Measurements from ENCODE around the gene CD244. TPM values are rescaled to one million over a fixed set of nuclear protein-coding genes. Genes with fewer than 3 reads are reported as not detected.
"Not testable (repeated sequence)": the region's sequence is repeated elsewhere in the genome, so short reads cannot be mapped to it uniquely, and the experiment has no call there.

Gene CD244
- total and polyA plus RNA-seq, 2 experiments from 2014 or later, result 0.47 to 1.2 TPM

- 53% methylated on average over 3 of the region's 3 CpGs for WGBS (ENCODE audit: low lambda C conversion rate, missing lambda C conversion rate)
- H3K36me3 ChIP-seq (replicated peaks; ENCODE audit: insufficient read depth, low read depth), result no peaks in the 10 kb centered on the region
- no peak overlapping the region for H3K4me3 ChIP-seq
Observed at GRCh38 chr1:160874935-160875334, 12.2 kb upstream of the CD244 start.

GRCh38 chr1:160868141-160868540, 5.5 kb upstream of the CD244 start:
- 71% methylated on average over 3 of the region's 3 CpGs for WGBS (ENCODE audit: low lambda C conversion rate, missing lambda C conversion rate)
- no peak overlapping the region for H3K27ac ChIP-seq
- H3K4me3 ChIP-seq, result no peak overlapping the region
- TF ChIP-seq CTCF (IDR thresholded peaks at IDR 0.05; ENCODE audit: poor library complexity) (no peak), EZH2phosphoT487 (IDR thresholded peaks at IDR 0.05; ENCODE audit: low read depth, severe bottlenecking, unreplicated experiment) (no peak), EZH2 (IDR thresholded peaks at IDR 0.05; ENCODE audit: borderline replicate concordance) (no peak)
- no peak overlapping the region for H3K4me2 ChIP-seq
- no peak overlapping the region for H2AFZ ChIP-seq
- peaks cover 20% of the 10 kb centered on the region for H3K4me1 ChIP-seq (ENCODE audit: insufficient read depth)
- H3K36me3 ChIP-seq (replicated peaks; ENCODE audit: insufficient read depth, low read depth), result no peaks in the 10 kb centered on the region
- H3K9me3 ChIP-seq (ENCODE audit: low read depth), result no peaks in the 10 kb centered on the region
- no peaks in the 10 kb centered on the region for H3K9me2 ChIP-seq (replicated peaks; ENCODE audit: insufficient read depth)
- no peak for DNase-seq (ENCODE audit: low spot score)
- no peaks in the 10 kb centered on the region for H3K79me2 ChIP-seq
- H3K27me3 ChIP-seq, result no peaks in the 10 kb centered on the region
- no peaks in the 10 kb centered on the region for H4K20me1 ChIP-seq (ENCODE audit: insufficient read depth, poor library complexity, severe bottlenecking)

More at GRCh38 chr1:160874935-160875334, 12.2 kb upstream of the CD244 start:
- Histone ChIP-seq H3K27me3 (no peaks in the 10 kb centered on the region), H3K79me2 (no peaks in the 10 kb centered on the region), H2AFZ (no peak overlapping the region), H3K27ac (no peak overlapping the region), H3K9me2 (replicated peaks; ENCODE audit: insufficient read depth) (no peaks in the 10 kb centered on the region), H4K20me1 (ENCODE audit: insufficient read depth, poor library complexity, severe bottlenecking) (no peaks in the 10 kb centered on the region), H3K9me3 (ENCODE audit: low read depth) (no peaks in the 10 kb centered on the region), H3K4me1 (ENCODE audit: insufficient read depth) (peaks cover 3% of the 10 kb centered on the region), H3K4me2 (no peak overlapping the region)
- no peak for DNase-seq (ENCODE audit: low spot score)
- no peak for TF ChIP-seq EZH2 (IDR thresholded peaks at IDR 0.05; ENCODE audit: borderline replicate concordance)
- TF ChIP-seq EZH2phosphoT487 (IDR thresholded peaks at IDR 0.05; ENCODE audit: low read depth, severe bottlenecking, unreplicated experiment), result no peak
- no peak for TF ChIP-seq CTCF (IDR thresholded peaks at IDR 0.05; ENCODE audit: poor library complexity)

DNA sequence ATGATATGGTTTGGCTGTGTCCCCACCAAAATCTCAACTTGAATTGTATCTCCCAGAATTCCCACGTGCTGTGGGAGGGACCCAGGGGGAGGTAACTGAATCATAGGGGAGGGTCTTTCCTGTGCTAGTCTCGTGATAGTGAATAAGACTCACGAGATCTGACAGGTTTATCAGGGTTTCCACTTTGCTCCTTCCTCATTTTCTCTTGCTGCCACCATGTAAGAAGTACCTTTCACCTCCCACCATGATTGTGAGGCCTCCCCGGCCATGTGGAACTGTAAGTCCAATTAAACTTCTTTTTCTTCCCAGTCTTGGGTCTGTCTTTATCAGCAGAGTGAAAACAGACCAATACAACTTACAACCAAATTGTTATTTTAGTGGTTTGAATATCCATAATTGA, 5.0 kb upstream of the CD244 start:
- WGBS (ENCODE audit: low lambda C conversion rate, missing lambda C conversion rate), result 62% methylated on average over 4 of the region's 4 CpGs
- H3K79me2 ChIP-seq; H3K9me2 ChIP-seq (replicated peaks; ENCODE audit: insufficient read depth); H3K4me2 ChIP-seq; H3K4me3 ChIP-seq; H3K27me3 ChIP-seq; H3K9me3 ChIP-seq (ENCODE audit: low read depth); H2AFZ ChIP-seq; H3K36me3 ChIP-seq (replicated peaks; ENCODE audit: insufficient read depth, low read depth); H3K27ac ChIP-seq; DNase-seq (ENCODE audit: low spot score); H4K20me1 ChIP-seq (ENCODE audit: insufficient read depth, poor library complexity, severe bottlenecking): not testable (repeated sequence)
- peaks cover 20% of the 10 kb centered on the region for H3K4me1 ChIP-seq (ENCODE audit: insufficient read depth)

DNA sequence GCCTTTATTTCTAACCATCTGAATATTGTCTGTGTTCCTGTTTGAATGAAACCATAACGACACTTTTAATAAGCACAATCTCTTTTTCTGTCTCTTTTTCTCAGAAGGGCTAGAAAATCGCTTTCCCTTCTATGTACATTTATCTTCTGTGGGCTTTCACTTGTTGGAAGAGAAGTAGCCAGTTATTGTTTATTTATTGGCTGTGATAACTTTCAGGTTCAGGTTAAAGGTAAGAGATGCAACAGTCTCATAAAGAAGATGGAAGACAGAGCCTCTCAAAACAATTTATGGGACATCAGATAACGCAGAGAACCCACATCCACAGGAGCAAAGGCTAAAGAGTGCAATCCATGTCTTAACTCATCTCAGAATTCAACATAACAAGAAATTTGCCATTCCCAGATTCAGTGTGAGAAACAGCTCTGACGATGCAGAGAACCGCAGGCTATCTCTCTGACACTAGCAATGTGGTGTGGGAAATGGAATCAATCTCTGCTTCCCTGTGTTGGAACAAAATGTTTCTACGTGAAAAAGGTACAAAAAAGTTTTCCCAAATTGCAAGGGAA, 4.1 kb upstream of the CD244 start:
- H3K4me3 ChIP-seq, result no peak overlapping the region
- no peaks in the 10 kb centered on the region for H3K9me3 ChIP-seq (ENCODE audit: low read depth)
- peak overlapping the region; percentile 22 for H3K4me2 ChIP-seq
- no peak for DNase-seq (ENCODE audit: low spot score)
- no peaks in the 10 kb centered on the region for H4K20me1 ChIP-seq (ENCODE audit: insufficient read depth, poor library complexity, severe bottlenecking)
- no peaks in the 10 kb centered on the region for H3K9me2 ChIP-seq (replicated peaks; ENCODE audit: insufficient read depth)
- H3K79me2 ChIP-seq, result no peaks in the 10 kb centered on the region
- no peak overlapping the region for H2AFZ ChIP-seq
- no peaks in the 10 kb centered on the region for H3K36me3 ChIP-seq (replicated peaks; ENCODE audit: insufficient read depth, low read depth)
- H3K4me1 ChIP-seq (ENCODE audit: insufficient read depth), result peaks cover 20% of the 10 kb centered on the region
- 37% methylated on average over 6 of the region's 6 CpGs for WGBS (ENCODE audit: low lambda C conversion rate, missing lambda C conversion rate)
- H3K27ac ChIP-seq, result peak overlapping the region; percentile 62
- no peaks in the 10 kb centered on the region for H3K27me3 ChIP-seq
- no peak for TF ChIP-seq EZH2 (IDR thresholded peaks at IDR 0.05; ENCODE audit: borderline replicate concordance)
- TF ChIP-seq CTCF (IDR thresholded peaks at IDR 0.05; ENCODE audit: poor library complexity), result no peak
- TF ChIP-seq EZH2phosphoT487 (IDR thresholded peaks at IDR 0.05; ENCODE audit: low read depth, severe bottlenecking, unreplicated experiment), result no peak

All from hepatocyte (in vitro differentiated cells).